GM04503 (cell line): ENCODE results near the gene COPZ2.
"Not testable (repeated sequence)": the region's sequence is repeated elsewhere in the genome, so short reads cannot be mapped to it uniquely, and the experiment has no call there.

Experiments used
- DNase-seq: peaks from one replicate; pipeline ENCODE4 v3.0.0-alpha.2; 2012; ENCODE audit warnings: low read depth

The COPZ2 gene

DNA sequence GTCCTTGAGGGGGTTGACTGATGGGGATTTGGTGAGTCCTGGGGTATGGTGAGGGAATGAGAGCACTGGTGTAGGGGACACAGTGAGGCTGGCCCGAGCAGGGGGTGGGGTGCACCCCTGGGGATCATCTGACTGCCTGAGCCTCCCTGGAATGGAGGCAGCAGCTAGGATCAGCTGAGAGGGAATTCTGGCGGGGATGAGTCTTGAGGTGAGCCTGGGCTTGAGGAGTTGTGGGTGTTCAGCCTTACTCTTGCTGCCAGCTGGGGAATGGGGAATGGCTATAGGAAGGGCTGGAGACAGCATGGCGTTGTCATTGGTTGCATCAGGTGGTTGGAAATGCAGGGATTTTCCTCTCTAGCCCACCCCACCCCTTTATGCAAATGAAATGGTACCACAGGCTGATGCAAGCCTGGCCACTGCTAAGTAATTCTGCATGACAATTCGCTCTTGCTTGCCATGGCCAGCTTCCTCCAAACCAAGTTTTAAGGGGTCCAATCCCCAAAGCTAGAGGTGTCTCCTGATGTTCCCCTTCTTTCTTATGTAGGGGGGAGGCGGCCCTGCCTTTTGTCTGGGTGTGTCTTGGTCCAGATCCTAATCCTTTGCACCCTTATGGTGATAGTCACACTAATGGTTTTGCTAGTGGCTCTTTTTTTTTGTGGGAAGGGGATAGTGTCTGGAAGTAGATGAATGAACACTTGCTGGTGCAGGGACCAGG, 18.1 kb upstream of the COPZ2 start:
- DNase-seq = no peak

GRCh38 chr17:48054238-48055185, 16.9 kb upstream of the COPZ2 start:
- DNase-seq = no peak

GRCh38 chr17:48053758-48054237, 16.2 kb upstream of the COPZ2 start:
- no peak for DNase-seq

- DNase-seq = no peak
Measured at GRCh38 chr17:48052956-48053757, 15.6 kb upstream of the COPZ2 start.

GRCh38 chr17:48051706-48052486, 14.3 kb upstream of the COPZ2 start:
- DNase-seq = peak; percentile 89

DNA sequence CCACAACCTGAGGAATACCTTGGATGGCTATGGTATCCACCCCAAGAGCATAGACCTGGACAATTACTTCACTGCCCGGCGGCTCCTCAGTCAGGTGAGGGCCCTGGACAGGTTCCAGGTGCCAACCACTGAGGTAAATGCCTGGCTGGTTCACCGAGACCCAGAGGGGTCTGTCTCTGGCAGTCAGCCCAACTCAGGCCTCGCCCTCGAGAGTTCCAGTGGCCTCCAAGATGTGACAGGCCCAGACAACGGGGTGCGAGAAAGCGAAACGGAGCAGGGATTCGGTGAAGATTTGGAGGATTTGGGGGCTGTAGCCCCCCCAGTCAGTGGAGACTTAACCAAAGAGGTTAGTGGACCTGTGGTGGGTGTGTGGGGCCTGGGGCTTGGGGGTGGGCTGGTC, 13.7 kb upstream of the COPZ2 start:
- no peak for DNase-seq

- peak; percentile 56 for DNase-seq
Measured at GRCh38 chr17:48048384-48049126, 11.0 kb upstream of the COPZ2 start.

DNA sequence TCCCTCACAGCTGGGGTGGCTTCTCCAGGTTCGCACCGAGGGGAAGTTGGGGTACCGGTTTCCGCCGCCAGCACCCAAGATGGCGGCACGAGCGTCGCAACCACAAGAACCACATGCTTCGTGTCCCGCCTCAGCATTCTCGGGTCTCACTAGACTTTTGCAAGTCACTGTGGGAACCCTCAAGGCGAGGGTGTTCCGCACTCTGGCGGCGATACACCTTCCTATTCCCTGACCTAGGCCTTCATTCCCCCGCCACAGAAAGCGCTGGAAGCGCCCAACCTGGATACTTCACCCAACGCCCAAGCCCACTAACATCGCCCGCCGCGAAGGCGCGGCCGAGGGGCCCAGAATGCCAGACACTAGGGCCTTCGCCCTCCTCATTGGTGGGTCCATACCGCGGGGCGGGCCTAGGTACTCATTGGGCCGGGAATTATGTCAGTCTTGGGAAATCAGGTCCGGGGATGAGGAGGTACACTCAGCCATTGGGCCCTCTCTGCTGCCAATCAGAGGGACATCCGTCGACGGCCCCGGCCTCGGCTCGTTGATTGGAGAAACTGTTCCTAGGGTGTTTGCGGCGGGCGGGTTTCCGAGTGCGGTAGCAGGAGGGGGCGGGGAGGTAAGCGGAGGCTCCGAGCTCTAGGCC, 10.3 kb upstream of the COPZ2 start, which contains the start of gene NFE2L1:
Gene NFE2L1, plus strand, starts transcription at position 619 of the 643 bp plus-strand sequence. CDS start 2,760 bp downstream, outside the sequence.
- peak; percentile 99 for DNase-seq

DNA sequence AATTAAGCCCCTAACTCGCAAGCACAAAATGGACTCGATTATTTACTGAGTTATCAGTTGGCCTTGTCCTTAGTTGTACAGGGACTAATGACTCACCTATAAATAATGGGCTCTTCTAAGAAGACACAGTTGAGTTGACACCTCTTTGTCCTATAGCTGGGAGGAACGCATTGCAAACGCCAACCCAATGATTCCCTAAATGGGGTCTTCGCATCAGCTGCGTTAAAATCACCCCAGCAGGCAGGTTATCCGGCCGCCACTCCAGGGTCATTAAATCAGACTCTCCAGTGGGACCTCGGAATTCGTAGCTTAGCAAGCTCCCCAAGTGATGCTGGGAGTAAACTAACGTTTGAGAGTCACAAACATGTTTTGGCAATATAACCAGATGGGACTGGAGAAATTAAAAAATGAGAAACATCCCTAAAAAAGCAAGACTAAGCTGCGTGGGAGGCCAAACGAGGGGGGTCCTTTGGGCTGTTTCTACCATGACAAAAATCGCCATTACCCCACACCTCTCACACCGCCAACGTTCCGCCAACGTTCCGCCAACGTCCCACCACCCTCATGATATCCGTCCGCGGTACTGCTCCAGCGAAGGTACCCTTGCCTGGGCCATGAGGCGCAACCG, 9.6 kb upstream of the COPZ2 start:
- DNase-seq = no peak

DNA sequence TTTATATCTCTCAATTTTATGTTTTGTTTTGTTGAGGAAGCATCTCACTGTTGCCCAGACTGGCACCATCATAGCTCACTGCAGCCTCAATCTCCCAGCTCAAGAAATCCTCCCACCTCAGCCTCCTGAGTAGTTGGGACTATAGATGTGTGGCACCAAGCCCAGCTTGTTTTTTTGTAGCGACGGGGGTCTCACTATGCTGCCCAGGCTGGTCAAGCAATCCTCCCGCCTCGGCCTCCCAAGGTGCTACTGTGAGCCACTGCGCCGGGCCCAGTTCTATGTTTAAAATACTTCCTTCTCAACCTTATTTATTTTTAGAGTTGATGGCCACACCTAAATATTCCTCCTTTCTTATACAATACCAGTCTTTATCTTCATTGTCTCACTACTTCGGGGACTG, 8.7 kb upstream of the COPZ2 start:
- no peak for DNase-seq

DNA sequence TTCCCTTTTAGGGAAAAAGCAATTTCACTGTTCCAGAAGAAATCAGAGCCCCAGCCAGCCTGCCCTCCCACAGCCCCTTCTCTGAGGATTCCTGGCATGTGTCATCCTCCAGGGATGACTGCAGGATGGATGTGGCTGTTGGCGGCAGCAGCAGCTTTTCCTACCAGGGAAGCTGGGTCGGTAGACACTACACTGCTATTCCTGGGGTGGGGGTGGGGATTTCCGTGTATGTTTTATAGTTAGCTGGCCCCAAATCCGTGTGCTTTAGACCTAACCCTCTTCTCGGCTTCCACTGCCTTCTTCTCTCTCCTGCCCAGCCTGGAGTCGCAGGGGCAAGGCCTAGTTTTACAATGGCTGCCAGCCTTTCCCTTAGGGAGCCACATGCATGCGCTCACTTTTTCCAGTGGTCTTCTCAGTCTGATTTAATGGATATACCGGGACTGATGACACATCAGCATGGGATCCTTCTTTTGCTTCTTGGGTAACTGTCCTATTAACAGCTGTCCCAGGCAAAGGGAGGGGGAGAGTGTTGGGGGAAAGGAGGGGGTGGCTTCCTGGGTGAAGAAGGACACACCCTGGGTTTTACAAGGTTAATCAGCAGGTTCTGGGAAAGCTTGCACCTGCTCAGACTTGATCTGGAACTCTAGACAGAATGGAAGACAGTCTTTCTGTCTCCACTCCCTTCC, 7.9 kb upstream of the COPZ2 start:
- no peak for DNase-seq

GRCh38 chr17:48044851-48045250, 7.3 kb upstream of the COPZ2 start:
- no peak for DNase-seq

DNA sequence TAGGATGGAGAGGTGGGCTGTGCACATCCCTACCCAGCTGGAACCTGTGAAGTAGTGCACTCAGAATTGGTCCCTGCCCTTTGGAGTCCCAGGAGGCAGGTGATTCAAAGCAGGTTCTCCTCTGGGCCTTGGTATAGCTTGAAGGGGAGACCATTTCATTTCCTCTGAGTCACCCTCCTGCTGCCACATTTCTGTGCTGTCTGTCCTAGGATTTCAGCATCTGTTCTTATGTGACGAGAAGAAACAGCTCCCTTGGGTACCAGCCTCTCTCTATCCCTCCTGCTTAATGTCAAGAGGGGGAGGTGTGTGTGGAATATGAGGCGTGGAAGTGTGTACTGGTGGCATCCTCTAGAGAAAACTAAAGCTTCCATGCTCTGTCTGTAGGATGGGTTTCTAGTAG, 5.6 kb upstream of the COPZ2 start:
- DNase-seq = no peak

DNA sequence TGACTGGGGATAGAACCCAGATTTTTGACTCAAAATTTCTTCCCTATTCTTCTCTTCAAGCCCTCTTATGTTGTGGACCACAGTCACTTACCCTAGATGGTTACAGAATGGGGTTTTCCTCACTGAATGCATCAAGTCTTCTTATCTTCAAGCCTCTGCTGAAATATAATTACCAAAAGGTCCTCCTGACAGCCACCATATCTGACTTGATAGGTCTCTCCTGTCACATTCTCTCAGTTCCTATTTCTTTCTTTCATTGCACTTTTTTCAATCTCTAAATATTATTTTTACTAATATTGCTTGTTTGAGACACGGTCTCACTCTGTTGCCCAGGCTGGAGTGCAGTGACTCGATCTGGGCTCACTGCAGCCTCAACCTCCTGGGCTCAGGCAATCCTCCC, 1.1 kb upstream of the COPZ2 start:
- DNase-seq = no peak

GRCh38 chr17:48037838-48038323, 284 bp upstream of the COPZ2 start:
- DNase-seq = no peak

- DNase-seq = no peak
Measured at GRCh38 chr17:48036693-48037035, 933 bp downstream of the COPZ2 start.

- DNase-seq = not testable (repeated sequence)
Measured at GRCh38 chr17:48034734-48035133, 2.9 kb downstream of the COPZ2 start.

GRCh38 chr17:48031966-48032365, 5.6 kb downstream of the COPZ2 start:
- no peak for DNase-seq

- DNase-seq = no peak
Measured at GRCh38 chr17:48030531-48030930, 7.1 kb downstream of the COPZ2 start.
